Adrenal gland (tissue), 12 donors: ENCODE data around the gene SLC25A21. TPM values are rescaled to one million over a fixed set of nuclear protein-coding genes. Genes with fewer than 3 reads are reported as not detected.

Experiments used
- DNase-seq, 7 donors: peaks; one replicate each; pipeline ENCODE4 v3.0.0-alpha.2; 2019 to 2020
- H3K27ac ChIP-seq, 5 donors: fragments of 200-600 bp; sonication (generic) in 4 of 5; 1 replicate in 3 of 5; 2 replicates in 2 of 5; pipeline versions ENCODE4 v1.5.1 to v1.8.0; 2016 to 2020; ENCODE audit warnings: mild to moderate bottlenecking in 1 of 5
- H3K27me3 ChIP-seq: fragments of 200-600 bp; 2 replicates; pipeline ENCODE4 v1.8.0; 2021
- H3K36me3 ChIP-seq, 2 donors: fragments of 200-600 bp; replicated peaks in 1 of 2; 1 replicate in 1 of 2; 2 replicates in 1 of 2; pipeline versions ENCODE4 v1.5.1 to v1.8.0; 2018 to 2022
- H3K4me1 ChIP-seq, 2 donors: fragments of 200-600 bp; replicated peaks in 1 of 2; 1 replicate in 1 of 2; 2 replicates in 1 of 2; pipeline versions ENCODE4 v1.5.1 to v1.8.0; 2018 to 2021
- H3K4me3 ChIP-seq, 4 donors: fragments of 200-600 bp; sonication (generic) in 3 of 4; one replicate each; pipeline ENCODE4 v1.5.1; 2016 to 2018
- H3K9me3 ChIP-seq, 3 donors: fragments of 200-600 bp; sonication (generic) in 1 of 3; replicated peaks in 1 of 3; 1 replicate in 2 of 3; 2 replicates in 1 of 3; pipeline versions ENCODE4 v1.5.1 to v1.8.0; 2016 to 2021
- CTCF ChIP-seq, 6 experiments: fragments of 450-650 bp in 4 of 6; fragments of 200-600 bp in 2 of 6; sonication (generic) in 1 of 6; IDR thresholded peaks; 1 replicate in 5 of 6; 2 replicates in 1 of 6; pipeline versions ENCODE4 v1.5.1 to v1.8.0; 2016 to 2021; ENCODE audit warnings: antibody characterized with exemption in 6 of 6, mild to moderate bottlenecking in 2 of 6, moderate library complexity in 1 of 6
- POLR2A ChIP-seq, 2 donors: fragments of 450-650 bp; IDR thresholded peaks; one replicate each; pipeline ENCODE4 v1.6.1; 2017; ENCODE audit warnings: antibody characterized with exemption in 2 of 2, mild to moderate bottlenecking in 2 of 2, moderate library complexity in 1 of 2
- WGBS, 4 donors: extraction: QIAGEN DNeasy Blood & Tissue Kit in 2 of 4; methylation state at CpG; one replicate each; pipeline versions ENCODE4 v1.1.5 to v1.1.7; 2013 to 2017; 5-methylcytosine and 5-hydroxymethylcytosine counted together
- intact Hi-C, 2 donors: fragments of 100-400 bp; cut with DNase I; formaldehyde crosslinking; loops; one replicate each; pipeline versions ENCODE4 v1.14.1 to v1.15.0; 2022 to 2023
- polyA plus RNA-seq, 3 donors: library from polyadenylated mRNA; stranded (reverse); fragments of 200-250 nt in 2 of 3; fragments of 350-450 nt in 1 of 3; fragmentation: Illumina TruSeq in 1 of 3; extraction: RNeasy Lipid Tissue Mini Kit (QIAGEN cat#74804) in 1 of 3; gene quantifications; one replicate each; pipeline ENCODE4 v1.2.3, GENCODE V29; 2013 to 2014
- total RNA-seq, 9 donors: library from RNA; depleted of rRNA in 4 of 9; stranded (reverse); fragments of >200 nt in 4 of 9; fragments of 120-200 nt in 1 of 9; fragmentation: NEBNext Ultra II Directional in 1 of 9; extraction: Animal tissue kit (Norgen Biotek cat#: 25700) in 1 of 9; gene quantifications; one replicate each; pipeline versions ENCODE4 v1.1.0 to v1.2.4, GENCODE V29; 2013 to 2023
- donor health status: healthy with polysubstance abuse.
- donor health status: Bipolar disorder and iron deficiency.
- donor health status: DM: yes; HTN: yes; CAD: no.
- donor health status: DM: no; HTN: no; CAD: no.
- donor health status: DM: no; HTN: no; CAD: no.
- donor health status: DM: yes; HTN: yes; CAD: no.

The SLC25A21 gene
- total and polyA plus RNA-seq, 12 donors, result 0.14 to 3.8 (median 0.56) TPM

GRCh38 chr14:36659010-36659821 lies 513.2 kb downstream of the SLC25A21 start:
- 15 to 21% (median 18%) methylated on average over 24 to 35 of the region's 35 CpGs for WGBS, 4 donors
- Histone ChIP-seq H3K4me3 (no peak overlapping the region), H3K27me3 (peaks cover 97% of the 10 kb centered on the region), H3K27ac (no peak overlapping the region), H3K4me1 (peaks cover 14 to 34% of the 10 kb centered on the region in 2 donors), H3K36me3 (no peaks in the 10 kb centered on the region), H3K9me3 (no peaks in the 10 kb centered on the region)
- intact Hi-C loops, result loop anchor here in 1 of 2 donors (10.0 kb wide), 1 partner anchor 276 kb away; no protein-coding TSS in a partner anchor
- TF ChIP-seq CTCF (IDR thresholded peaks at IDR 0.05) (no peak), POLR2A (IDR thresholded peaks at IDR 0.05) (no peak)
- no peak for DNase-seq

- Histone ChIP-seq H3K27ac (no peak overlapping the region), H3K4me3 (no peak overlapping the region), H3K4me1 (peaks cover 9 to 27% of the 10 kb centered on the region in 2 donors), H3K36me3 (no peaks in the 10 kb centered on the region), H3K27me3 (peaks cover 97% of the 10 kb centered on the region), H3K9me3 (no peaks in the 10 kb centered on the region)
- no peak for TF ChIP-seq POLR2A (IDR thresholded peaks at IDR 0.05)
- TF ChIP-seq CTCF (IDR thresholded peaks at IDR 0.05), result no peak
- DNase-seq, result no peak
- intact Hi-C loops, result loop anchor here in 1 of 2 donors (10.0 kb wide), 1 partner anchor 276 kb away; no protein-coding TSS in a partner anchor
- WGBS, 4 donors, result 8 to 10% (median 9%) methylated on average over 22 to 55 of the region's 55 CpGs
Measured at GRCh38 chr14:36658123-36659009, 514.0 kb downstream of the SLC25A21 start.

- DNase-seq, result no peak
- peaks cover 9 to 19% of the 10 kb centered on the region in 2 donors for H3K4me1 ChIP-seq
- peak overlapping the region in 1 of 4 donors; percentile 35 for H3K4me3 ChIP-seq
- H3K27ac ChIP-seq, result no peak overlapping the region
- no peaks in the 10 kb centered on the region for H3K36me3 ChIP-seq
- H3K9me3 ChIP-seq, result no peaks in the 10 kb centered on the region
- no peak for TF ChIP-seq POLR2A (IDR thresholded peaks at IDR 0.05)
- no peak for TF ChIP-seq CTCF (IDR thresholded peaks at IDR 0.05)
- peaks cover 97% of the 10 kb centered on the region for H3K27me3 ChIP-seq
- intact Hi-C loops, result loop anchor here in 1 of 2 donors (10.0 kb wide), 1 partner anchor 277 kb away; no protein-coding TSS in a partner anchor
- 4% methylated on average over 24 to 55 of the region's 55 CpGs for WGBS, 4 donors
Measured at GRCh38 chr14:36657399-36658122, 514.8 kb downstream of the SLC25A21 start.
